Measurements from ENCODE around the gene ILDR1. TPM values are rescaled to one million over a fixed set of nuclear protein-coding genes. Genes with fewer than 3 reads are reported as not detected.

ILDR1 gene
- total and polyA plus RNA-seq, 2 donors (not counting 3 experiments of a cell fraction or from before 2014, with no cell fraction given) = not detected

DNA sequence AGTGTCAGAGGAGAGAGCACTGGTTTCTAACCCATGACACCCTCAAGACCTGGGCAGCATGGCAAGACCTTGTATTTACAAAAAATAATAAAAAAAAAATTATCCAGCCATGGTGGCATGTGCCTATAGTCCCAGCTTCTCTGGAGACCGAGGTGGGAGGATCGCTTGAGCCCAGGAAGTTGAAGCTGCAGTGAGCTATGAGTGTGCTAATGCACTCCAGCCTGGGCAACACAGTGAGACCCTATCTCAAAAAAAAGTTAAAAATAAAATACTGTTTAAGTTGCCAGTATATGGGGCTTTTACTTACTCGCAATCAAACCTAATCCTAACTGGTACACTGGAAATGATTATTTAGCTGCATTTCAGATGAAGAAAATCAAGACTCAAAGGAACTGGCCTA is 20.2 kb downstream of the ILDR1 start:
- no peak overlapping the region for H3K9ac ChIP-seq (replicated peaks; ENCODE audit: extremely low read depth, insufficient read depth, low read length)
- H2AFZ ChIP-seq (ENCODE audit: low read depth, low read length) = no peak overlapping the region
- no peaks in the 10 kb centered on the region for H3K9me1 ChIP-seq (replicated peaks; ENCODE audit: control insufficient read depth, extremely low read depth, insufficient read depth, low read length)
- no peaks in the 10 kb centered on the region for H3K79me2 ChIP-seq (ENCODE audit: control insufficient read depth, insufficient read depth, low read length)
- no peak overlapping the region for H3K4me3 ChIP-seq (replicated peaks in 1 of 3; ENCODE audit: insufficient read depth in 1 of 3, low read depth in 1 of 3, low read length in 3 of 3)
- H4K20me1 ChIP-seq (replicated peaks; ENCODE audit: control insufficient read depth, extremely low read depth, insufficient read depth, low read length) = no peaks in the 10 kb centered on the region
- no peak overlapping the region for H3K4me2 ChIP-seq (ENCODE audit: insufficient read depth, low read length)
- CTCF ChIA-PET = interaction anchor here (0.7 to 1.2 kb wide), 2 partner anchors 19 to 107 kb away, joined by 3 read pairs; no protein-coding TSS in a partner anchor
- no peaks in the 10 kb centered on the region for H3K36me3 ChIP-seq (ENCODE audit: control insufficient read depth in 2 of 2, extremely low read depth in 1 of 2, insufficient read depth in 2 of 2, low read length in 2 of 2)
- no TSS peak for BruUV-seq (replicated peaks)
- DNase-seq (ENCODE audit: low read depth, low spot score) (no peak), FAIRE-seq (no peak)
- dilution Hi-C loops (cut with MboI; ENCODE audit: extremely low pct_ligation_motif_present, low sequenced_read_pairs) (no loop called here), intact Hi-C loops (cut with micrococcal nuclease) (no loop called here)
- peaks cover 32% of the 10 kb centered on the region for H3K4me1 ChIP-seq (ENCODE audit: control insufficient read depth, extremely low read depth, insufficient read depth, low read length)
- no peaks in the 10 kb centered on the region for H3K9me3 ChIP-seq (replicated peaks; ENCODE audit: control insufficient read depth, insufficient read depth, low read length)
- no peak overlapping the region for H3K27ac ChIP-seq (ENCODE audit: insufficient read depth, low read depth, low read length)
- TF ChIP-seq FOS (IDR thresholded peaks at IDR 0.05; ENCODE audit: borderline replicate concordance, insufficient read depth, low read length) (no peak), JUN (IDR thresholded peaks at IDR 0.05; ENCODE audit: borderline replicate concordance, insufficient read depth, insufficient read length, low read depth) (no peak), GATA2 (IDR thresholded peaks at IDR 0.05; ENCODE audit: insufficient read depth, insufficient read length, low read depth, low read length) (no peak), CTCF (IDR thresholded peaks at IDR 0.05; ENCODE audit: extremely low read depth in 1 of 2, insufficient read depth in 1 of 2, low read depth in 1 of 2, low read length in 2 of 2) (no peak), EZH2 (IDR thresholded peaks at IDR 0.05; ENCODE audit: borderline replicate concordance, low read depth, low read length, severe bottlenecking) (no peak)
- POLR2A ChIA-PET = no interaction called here
- H3K27me3 ChIP-seq (ENCODE audit: control insufficient read depth in 2 of 2, insufficient read depth in 2 of 2, low read length in 2 of 2) = peaks cover 0 to 5% of the 10 kb centered on the region in 2 experiments
